GM19467 (cell line): ENCODE results near the gene C2CD5.
"Not testable (repeated sequence)": the region's sequence is repeated elsewhere in the genome, so short reads cannot be mapped to it uniquely, and the experiment has no call there.

Experiments
- ATAC-seq: cut with Tn5 transposase; IDR thresholded peaks from one replicate; pipeline ENCODE4 v1.9.1; 2021; ENCODE audit warnings: mild to moderate bottlenecking, moderate library complexity; ENCODE audit not compliant: unreplicated experiment

Gene C2CD5

GRCh38 chr12:22480814-22481213 lies 63.5 kb downstream of the C2CD5 start:
- not testable (repeated sequence) for ATAC-seq

GRCh38 chr12:22480016-22480415 lies 64.3 kb downstream of the C2CD5 start:
- no peak for ATAC-seq

DNA sequence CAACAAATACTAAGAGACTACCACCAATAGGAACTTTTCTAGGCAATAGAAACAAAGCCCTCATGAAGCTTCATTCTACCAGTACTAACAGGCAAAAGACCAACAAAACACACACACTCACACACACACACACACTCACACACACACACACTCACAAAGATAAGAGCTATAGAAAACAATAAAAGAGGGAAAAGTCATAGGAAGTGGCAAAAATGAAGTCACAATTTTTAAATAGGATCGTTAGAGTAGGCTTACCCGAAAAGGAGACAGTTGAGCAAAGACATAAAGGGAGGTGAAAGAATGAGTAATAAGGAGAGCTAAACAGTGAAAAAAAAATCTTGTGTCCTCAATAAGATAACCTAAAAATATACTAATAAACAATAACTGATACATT lies 66.5 kb downstream of the C2CD5 start:
- no peak for ATAC-seq

- no peak for ATAC-seq
These were observed 67.0 kb downstream of the C2CD5 start for GRCh38 chr12:22477166-22477893.

DNA sequence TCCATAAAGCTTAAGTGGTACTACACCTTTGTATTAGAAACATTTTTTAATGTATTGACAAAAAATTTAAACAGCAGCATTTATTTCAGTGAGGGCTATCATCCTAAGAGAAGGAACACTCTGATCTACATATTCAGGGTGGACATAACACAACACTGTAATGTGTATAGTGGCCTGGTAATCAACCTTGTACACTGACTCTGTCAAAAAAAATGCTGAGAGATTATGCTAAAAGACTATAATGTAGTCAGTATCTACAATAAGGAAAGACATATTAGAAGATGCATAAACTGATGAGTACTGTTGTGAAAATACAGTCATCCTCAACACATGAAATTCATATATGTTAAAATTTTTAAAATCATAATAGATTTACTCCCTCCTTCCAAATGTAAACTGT lies 68.2 kb downstream of the C2CD5 start:
- ATAC-seq: no peak

GRCh38 chr12:22474970-22475720 lies 69.2 kb downstream of the C2CD5 start:
- no peak for ATAC-seq

GRCh38 chr12:22473212-22473611 lies 71.1 kb downstream of the C2CD5 start:
- ATAC-seq: no peak

DNA sequence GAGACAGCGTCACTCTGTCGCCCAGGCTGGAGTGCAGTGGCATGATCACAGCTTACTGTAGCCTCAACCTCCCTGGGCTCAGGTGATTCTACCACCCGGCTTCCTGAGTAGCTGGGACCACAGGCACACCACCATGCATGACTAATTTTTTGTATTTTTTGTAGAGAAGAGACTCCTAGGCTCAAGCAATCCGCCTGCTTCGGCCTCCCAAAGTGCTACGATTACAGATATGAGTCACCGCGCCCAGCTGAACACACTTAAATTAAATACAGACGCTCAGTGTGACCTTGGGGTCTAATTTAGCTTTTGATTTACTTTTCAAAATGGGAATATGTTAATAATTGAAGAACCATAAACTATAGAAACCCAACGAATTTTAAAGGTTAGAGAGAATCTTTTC lies 77.2 kb downstream of the C2CD5 start:
- ATAC-seq: no peak

- ATAC-seq: no peak
These were observed 81.0 kb downstream of the C2CD5 start for GRCh38 chr12:22463306-22463705.

GRCh38 chr12:22461786-22462185 lies 82.6 kb downstream of the C2CD5 start:
- ATAC-seq: no peak

DNA sequence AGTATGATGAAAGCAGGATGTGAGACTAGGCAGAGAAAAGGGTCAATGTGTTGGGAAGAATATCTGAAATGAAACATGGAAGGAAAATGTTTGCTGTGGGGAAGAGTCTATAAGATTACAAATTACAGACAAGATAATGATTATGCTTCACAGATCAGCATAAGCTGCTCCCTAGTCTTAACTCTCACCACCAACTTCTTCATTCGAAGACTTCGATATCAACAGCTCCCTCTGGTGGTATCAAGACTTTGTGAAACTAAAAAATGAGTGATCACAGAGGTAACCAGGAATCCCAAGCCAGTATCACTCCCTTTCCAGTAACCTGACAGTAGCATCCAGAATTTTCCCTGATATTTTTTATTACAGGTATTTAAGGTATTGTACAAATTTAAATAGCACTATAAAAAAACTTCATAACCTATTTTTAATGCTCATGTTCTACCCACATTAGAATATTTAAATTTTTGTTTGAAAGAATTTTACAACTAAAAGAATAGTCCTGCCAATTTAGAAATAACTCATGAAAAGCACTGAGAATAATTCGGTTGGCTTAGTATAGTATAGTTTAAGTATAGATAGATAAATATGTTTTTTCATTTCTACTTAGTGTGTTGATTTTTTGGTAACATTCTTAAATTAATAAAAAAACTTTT lies 84.4 kb downstream of the C2CD5 start:
- peak; percentile 61 for ATAC-seq

DNA sequence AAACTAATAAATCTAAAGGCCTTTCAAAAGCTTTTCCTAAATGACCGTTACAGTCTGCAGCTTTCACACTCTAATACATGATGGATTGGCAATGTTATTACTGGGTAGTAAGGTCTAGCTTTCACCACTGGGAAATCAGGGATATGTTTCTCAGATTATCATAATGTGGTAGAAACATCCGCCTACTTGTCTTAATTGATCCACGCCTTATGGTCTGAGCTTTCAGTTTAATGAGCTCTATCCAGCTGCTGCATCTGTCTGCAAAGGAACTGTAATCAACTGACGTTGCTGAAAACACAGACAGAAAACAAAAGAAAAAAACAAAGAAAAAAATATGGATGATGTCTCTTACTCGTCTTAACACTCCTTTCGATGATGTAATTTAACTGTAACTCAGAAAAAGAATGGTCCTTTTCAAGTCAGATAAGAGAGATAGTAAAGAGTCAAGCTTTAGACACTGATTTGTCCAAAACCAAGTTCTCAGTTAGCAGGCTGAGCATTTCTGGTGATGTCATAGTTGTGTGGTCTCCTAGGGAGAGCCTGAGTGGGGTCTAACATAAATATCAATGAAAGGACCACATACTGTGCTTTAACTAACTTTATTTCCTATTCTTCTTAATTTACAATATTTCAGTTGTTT lies 85.9 kb downstream of the C2CD5 start:
- no peak for ATAC-seq

GRCh38 chr12:22457085-22457484 lies 87.3 kb downstream of the C2CD5 start:
- ATAC-seq: no peak

GRCh38 chr12:22453511-22453910 lies 90.8 kb downstream of the C2CD5 start:
- no peak for ATAC-seq

- ATAC-seq: no peak
These were observed 97.1 kb downstream of the C2CD5 start for GRCh38 chr12:22447223-22447622.

DNA sequence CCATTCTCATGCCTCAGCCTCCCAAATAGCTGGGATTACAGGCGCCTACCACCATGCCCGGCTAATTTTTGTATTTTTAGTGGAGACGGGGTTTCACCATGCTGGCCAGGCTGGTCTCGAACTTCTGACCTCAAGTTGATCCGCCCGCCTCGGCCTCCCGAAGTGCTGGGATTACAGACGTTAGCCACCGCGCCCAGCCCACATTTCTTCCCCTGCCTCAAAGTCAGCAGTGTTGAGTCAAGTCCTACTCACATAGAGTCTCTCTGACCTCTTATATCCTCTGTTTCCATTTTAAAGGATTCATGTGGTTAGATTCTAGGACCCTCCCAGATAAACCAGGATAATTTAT lies 100.1 kb downstream of the C2CD5 start:
- ATAC-seq: not testable (repeated sequence)

- ATAC-seq: peak; percentile 98
These were observed 100.7 kb downstream of the C2CD5 start for GRCh38 chr12:22443379-22444316.

GRCh38 chr12:22437031-22437806 lies 107.1 kb downstream of the C2CD5 start:
- ATAC-seq: no peak

- no peak for ATAC-seq
These were observed 108.8 kb downstream of the C2CD5 start for GRCh38 chr12:22435583-22435982.
